SU-DHL-6 (cell line): ENCODE measurements around the gene DMD.

Source experiments
- H2AFZ ChIP-seq: fragments of 200-600 bp; sonication (generic); 2 replicates; pipeline ENCODE4 v1.6.1; 2014; ENCODE audit warnings: low read depth, mild to moderate bottlenecking, moderate library complexity, mixed read lengths, antibody characterized with exemption, low read length; ENCODE audit not compliant: severe bottlenecking
- H3F3A ChIP-seq: fragments of 200-600 bp; shearing (Covaris generic); 2 replicates; pipeline ENCODE4 v1.6.0; 2016; ENCODE audit warnings: antibody characterized with exemption, mild to moderate bottlenecking; ENCODE audit not compliant: insufficient read depth
- H3K27ac ChIP-seq: fragments of 200-600 bp; sonication (generic); 2 replicates; pipeline ENCODE4 v1.5.1; 2016; ENCODE audit warnings: low read depth, mild to moderate bottlenecking, low read length, moderate library complexity, mixed read lengths
- H3K27me3 ChIP-seq: fragments of 200-600 bp; sonication (generic), shearing (Covaris generic); 2 replicates; pipeline ENCODE4 v1.6.0; 2014; ENCODE audit warnings: mild to moderate bottlenecking, low read length
- H3K36me3 ChIP-seq: fragments of 200-600 bp; sonication (generic); 2 replicates; pipeline ENCODE4 v1.6.1; 2014; ENCODE audit warnings: mild to moderate bottlenecking, low read length, mixed read lengths
- H3K4me2 ChIP-seq: fragments of 300-600, 200-600 bp; shearing (Covaris generic), sonication (generic); 2 replicates; pipeline ENCODE4 v1.6.0; 2014; ENCODE audit warnings: low read length, low read depth, mild to moderate bottlenecking; ENCODE audit not compliant: poor library complexity, severe bottlenecking
- H3K4me3 ChIP-seq: fragments of 200-600 bp; sonication (generic); 2 replicates; pipeline ENCODE4 v1.5.1; 2014; ENCODE audit warnings: antibody characterized with exemption, low read length, mild to moderate bottlenecking, mixed read lengths; ENCODE audit not compliant: insufficient read depth, poor library complexity, severe bottlenecking
- H3K79me2 ChIP-seq: fragments of 200-600 bp; sonication (generic); 2 replicates; pipeline ENCODE4 v1.6.1; 2014; ENCODE audit warnings: mild to moderate bottlenecking, low read length, moderate library complexity; ENCODE audit not compliant: insufficient read depth
- H3K9ac ChIP-seq: fragments of 200-600 bp; sonication (generic); 2 replicates; pipeline ENCODE4 v1.7.0; 2014; ENCODE audit warnings: mild to moderate bottlenecking, low read length
- H3K9me2 ChIP-seq: fragments of 200-600 bp; sonication (generic); replicated peaks from 2 replicates; pipeline ENCODE4 v1.6.1; 2014; ENCODE audit warnings: low read length; ENCODE audit not compliant: insufficient read depth
- H3K9me3 ChIP-seq: fragments of 200-600 bp; sonication (generic); 2 replicates; pipeline ENCODE4 v1.6.1; 2014; ENCODE audit warnings: low read length, mixed read lengths; ENCODE audit not compliant: insufficient read depth
- H4K20me1 ChIP-seq: fragments of 200-600 bp; sonication (generic); 2 replicates; pipeline ENCODE4 v1.6.1; 2014; ENCODE audit warnings: low read depth, mild to moderate bottlenecking, antibody characterized with exemption, low read length, moderate library complexity, mixed read lengths
- CTCF ChIP-seq: fragments of 200-600 bp; sonication (generic); IDR thresholded peaks from one replicate; pipeline ENCODE4 v1.5.1; 2017; ENCODE audit warnings: antibody characterized with exemption, mild to moderate bottlenecking, low read length, moderate library complexity; ENCODE audit not compliant: insufficient read depth, poor library complexity, severe bottlenecking
- EZH2phosphoT487 ChIP-seq: fragments of 200-600 bp; sonication (generic), shearing (Covaris generic); conservative IDR thresholded peaks from 2 replicates; pipeline ENCODE4 v1.6.1; 2018; ENCODE audit warnings: mild to moderate bottlenecking, antibody characterized with exemption, low read length, moderate library complexity, mixed read lengths

DMD gene

GRCh38 chrX:33194876-33195433 lies 16.4 kb downstream of the DMD start:
- no peak overlapping the region for H3K4me3 ChIP-seq
- H3K9me2 ChIP-seq = no peaks in the 10 kb centered on the region
- H2AFZ ChIP-seq = no peak overlapping the region
- H3K9ac ChIP-seq = no peak overlapping the region
- peaks cover 2% of the 10 kb centered on the region; the same call in 1 of the 2 replicates for H3K36me3 ChIP-seq
- no peak overlapping the region for H3K4me2 ChIP-seq
- no peaks in the 10 kb centered on the region for H3K79me2 ChIP-seq
- H3F3A ChIP-seq = 0 out of 2 replicates have a peak, but pooled peaks cover 4% of the 10 kb centered on the region
- H4K20me1 ChIP-seq = no peaks in the 10 kb centered on the region
- TF ChIP-seq EZH2phosphoT487 = no peak
- TF ChIP-seq CTCF = no peak
- no peaks in the 10 kb centered on the region for H3K27me3 ChIP-seq
- H3K9me3 ChIP-seq = peaks cover 5% of the 10 kb centered on the region; the same call in 1 of the 2 replicates
- no peak overlapping the region for H3K27ac ChIP-seq

GRCh38 chrX:33194289-33194688 lies 17.1 kb downstream of the DMD start:
- TF ChIP-seq CTCF = no peak
- no peak for TF ChIP-seq EZH2phosphoT487
- no peak overlapping the region for H3K4me2 ChIP-seq
- H3K9me3 ChIP-seq = peaks cover 5% of the 10 kb centered on the region; the same call in 1 of the 2 replicates
- no peak overlapping the region for H2AFZ ChIP-seq
- no peaks in the 10 kb centered on the region for H3K9me2 ChIP-seq
- no peaks in the 10 kb centered on the region for H3K79me2 ChIP-seq
- no peaks in the 10 kb centered on the region for H3K27me3 ChIP-seq
- H4K20me1 ChIP-seq = no peaks in the 10 kb centered on the region
- 0 out of 2 replicates have a peak, but pooled peaks cover 4% of the 10 kb centered on the region for H3F3A ChIP-seq
- no peak overlapping the region for H3K9ac ChIP-seq
- H3K36me3 ChIP-seq = peaks cover 2% of the 10 kb centered on the region; the same call in 1 of the 2 replicates
- no peak overlapping the region for H3K27ac ChIP-seq
- H3K4me3 ChIP-seq = no peak overlapping the region

- Histone ChIP-seq H3K36me3 (no peaks in the 10 kb centered on the region; the same call in 1 of the 2 replicates), H3K4me2 (no peak overlapping the region), H3K79me2 (no peaks in the 10 kb centered on the region), H3F3A (0 out of 2 replicates have a peak, but pooled peaks cover 4% of the 10 kb centered on the region), H3K9me3 (no peaks in the 10 kb centered on the region), H3K4me3 (no peak overlapping the region), H3K27ac (no peak overlapping the region), H3K9me2 (no peaks in the 10 kb centered on the region), H2AFZ (peak overlapping the region; percentile 48), H3K27me3 (no peaks in the 10 kb centered on the region), H3K9ac (no peak overlapping the region), H4K20me1 (no peaks in the 10 kb centered on the region)
- TF ChIP-seq EZH2phosphoT487 (no peak), CTCF (no peak)
These were observed 21.3 kb downstream of the DMD start for GRCh38 chrX:33190016-33190415.
